ENCODE measurements around the gene ZNF655. TPM values are rescaled to one million over a fixed set of nuclear protein-coding genes. Genes with fewer than 3 reads are reported as not detected.

Gene ZNF655
- total RNA-seq, 1 experiment from 2014 or later: 59.3 TPM

DNA sequence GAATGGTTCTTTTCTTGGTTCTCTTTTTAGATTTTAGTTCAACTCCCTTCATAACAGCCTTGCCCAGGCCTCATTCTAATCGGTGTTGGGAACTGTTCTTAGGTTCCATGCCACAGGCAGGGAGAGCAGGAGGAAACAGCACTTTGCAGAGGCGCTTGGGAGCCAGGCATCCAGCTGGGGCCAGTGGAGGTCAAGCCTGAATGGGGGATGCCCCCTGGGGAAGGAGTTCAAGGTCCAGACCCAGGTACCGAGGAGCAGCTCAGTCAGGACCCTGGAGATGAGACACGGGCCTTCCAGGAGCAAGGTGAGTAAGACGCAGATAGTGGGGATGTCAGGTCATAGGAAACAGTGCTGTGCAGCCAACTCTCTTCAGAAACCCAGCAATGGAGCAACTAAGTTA is 62.8 kb downstream of the ZNF655 start:
- no peak for DNase-seq (ENCODE audit: low spot score)
- POLR2A ChIA-PET (ENCODE audit: low non-redundant PET): no interaction called here
- Histone ChIP-seq H3K9me3 (ENCODE audit: low read depth, low read length, poor library complexity, severe bottlenecking) (no peaks in the 10 kb centered on the region), H3K27ac (ENCODE audit: low read depth, low read length, poor library complexity, severe bottlenecking) (no peak overlapping the region), H3K4me1 (ENCODE audit: insufficient read depth, low read length, poor library complexity, severe bottlenecking) (peaks cover 5% of the 10 kb centered on the region), H3K4me3 (ENCODE audit: low read depth, low read length, poor library complexity, severe bottlenecking) (no peak overlapping the region), H3K27me3 (replicated peaks; ENCODE audit: insufficient read depth, low read depth, low read length, poor library complexity) (no peaks in the 10 kb centered on the region), H3K36me3 (ENCODE audit: insufficient read depth, low read length, poor library complexity, severe bottlenecking) (peaks cover 72% of the 10 kb centered on the region)
- BruUV-seq (replicated peaks): no TSS peak
- TF ChIP-seq, protein P1, sequence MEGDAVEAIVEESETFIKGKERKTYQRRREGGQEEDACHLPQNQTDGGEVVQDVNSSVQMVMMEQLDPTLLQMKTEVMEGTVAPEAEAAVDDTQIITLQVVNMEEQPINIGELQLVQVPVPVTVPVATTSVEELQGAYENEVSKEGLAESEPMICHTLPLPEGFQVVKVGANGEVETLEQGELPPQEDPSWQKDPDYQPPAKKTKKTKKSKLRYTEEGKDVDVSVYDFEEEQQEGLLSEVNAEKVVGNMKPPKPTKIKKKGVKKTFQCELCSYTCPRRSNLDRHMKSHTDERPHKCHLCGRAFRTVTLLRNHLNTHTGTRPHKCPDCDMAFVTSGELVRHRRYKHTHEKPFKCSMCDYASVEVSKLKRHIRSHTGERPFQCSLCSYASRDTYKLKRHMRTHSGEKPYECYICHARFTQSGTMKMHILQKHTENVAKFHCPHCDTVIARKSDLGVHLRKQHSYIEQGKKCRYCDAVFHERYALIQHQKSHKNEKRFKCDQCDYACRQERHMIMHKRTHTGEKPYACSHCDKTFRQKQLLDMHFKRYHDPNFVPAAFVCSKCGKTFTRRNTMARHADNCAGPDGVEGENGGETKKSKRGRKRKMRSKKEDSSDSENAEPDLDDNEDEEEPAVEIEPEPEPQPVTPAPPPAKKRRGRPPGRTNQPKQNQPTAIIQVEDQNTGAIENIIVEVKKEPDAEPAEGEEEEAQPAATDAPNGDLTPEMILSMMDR (conservative IDR thresholded peaks at IDR 0.05; ENCODE audit: low read depth, low read length): no peak
- TF ChIP-seq EZH2 (IDR thresholded peaks at IDR 0.05; ENCODE audit: borderline replicate concordance, low read depth, low read length, poor library complexity, severe bottlenecking): no peak
- intact Hi-C loops (cut with micrococcal nuclease; ENCODE audit: unreplicated experiment): no loop called here
- CTCF ChIA-PET: no interaction called here

DNA sequence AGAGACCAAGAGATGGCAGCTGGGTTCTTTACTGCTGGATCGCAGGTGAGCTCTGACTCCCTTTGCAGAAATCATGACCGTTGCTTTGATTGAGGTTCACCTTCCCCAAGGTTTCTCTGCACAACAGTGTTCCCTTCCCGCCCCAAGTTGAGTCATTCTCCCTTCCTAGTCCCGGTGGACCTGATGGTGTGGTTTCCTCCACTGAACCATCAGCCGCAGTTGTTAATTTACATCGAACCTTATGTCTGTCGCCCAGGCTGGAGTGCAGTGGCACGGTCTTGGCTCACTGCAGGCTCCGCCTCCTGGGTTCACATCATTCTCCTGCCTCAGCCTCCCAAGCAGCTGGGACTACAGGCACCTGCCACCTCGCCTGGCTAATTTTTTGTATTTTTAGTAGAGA is 64.2 kb downstream of the ZNF655 start:
- ChIA-PET CTCF (no interaction called here), POLR2A (ENCODE audit: low non-redundant PET) (no interaction called here)
- H3K36me3 ChIP-seq (ENCODE audit: insufficient read depth, low read length, poor library complexity, severe bottlenecking): peaks cover 84% of the 10 kb centered on the region
- no TSS peak for BruUV-seq (replicated peaks)
- intact Hi-C loops (cut with micrococcal nuclease; ENCODE audit: unreplicated experiment): no loop called here
- no peak overlapping the region for H3K27ac ChIP-seq (ENCODE audit: low read depth, low read length, poor library complexity, severe bottlenecking)
- no peaks in the 10 kb centered on the region for H3K9me3 ChIP-seq (ENCODE audit: low read depth, low read length, poor library complexity, severe bottlenecking)
- TF ChIP-seq, protein P1 (conservative IDR thresholded peaks at IDR 0.05; ENCODE audit: low read depth, low read length): no peak
- TF ChIP-seq EZH2 (IDR thresholded peaks at IDR 0.05; ENCODE audit: borderline replicate concordance, low read depth, low read length, poor library complexity, severe bottlenecking): no peak
- H3K4me3 ChIP-seq (ENCODE audit: low read depth, low read length, poor library complexity, severe bottlenecking): no peak overlapping the region
- no peaks in the 10 kb centered on the region for H3K27me3 ChIP-seq (replicated peaks; ENCODE audit: insufficient read depth, low read depth, low read length, poor library complexity)
- H3K4me1 ChIP-seq (ENCODE audit: insufficient read depth, low read length, poor library complexity, severe bottlenecking): peaks cover 3% of the 10 kb centered on the region
- DNase-seq (ENCODE audit: low spot score): no peak

DNA sequence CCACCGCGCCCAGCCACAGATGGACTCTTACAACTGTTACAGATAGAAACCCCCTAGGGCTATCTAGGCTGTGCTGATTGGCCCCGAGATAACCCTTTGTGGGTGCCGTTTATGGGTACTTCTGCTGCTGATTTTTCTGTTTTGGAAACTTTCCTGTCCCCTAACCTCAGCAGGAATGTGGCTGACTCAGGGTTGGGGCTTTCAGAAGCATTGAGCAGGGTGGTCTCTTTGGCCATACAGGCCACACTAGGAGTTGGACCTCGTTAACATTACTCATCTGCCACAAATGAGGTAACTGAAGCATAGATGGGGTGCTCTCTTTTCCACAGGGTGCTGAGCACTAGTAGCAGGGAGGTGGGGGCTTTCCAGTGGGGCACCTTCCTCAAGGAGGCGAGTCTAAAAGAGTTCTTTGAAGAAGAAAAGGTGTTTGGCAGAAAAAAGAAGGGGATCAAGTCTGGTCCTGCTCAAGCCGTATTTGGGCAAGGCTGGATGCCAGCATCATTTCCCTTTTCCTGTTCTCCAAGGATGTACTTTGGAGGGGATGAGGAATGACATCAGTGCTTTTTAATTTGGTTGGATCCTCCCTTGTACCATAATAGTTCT is 64.8 kb downstream of the ZNF655 start:
- ChIA-PET POLR2A (ENCODE audit: low non-redundant PET) (no interaction called here), CTCF (no interaction called here)
- H3K9me3 ChIP-seq (ENCODE audit: low read depth, low read length, poor library complexity, severe bottlenecking): no peaks in the 10 kb centered on the region
- no peak overlapping the region for H3K4me3 ChIP-seq (ENCODE audit: low read depth, low read length, poor library complexity, severe bottlenecking)
- TF ChIP-seq EZH2 (IDR thresholded peaks at IDR 0.05; ENCODE audit: borderline replicate concordance, low read depth, low read length, poor library complexity, severe bottlenecking): no peak
- TF ChIP-seq, protein P1 (conservative IDR thresholded peaks at IDR 0.05; ENCODE audit: low read depth, low read length): no peak
- no peak overlapping the region for H3K27ac ChIP-seq (ENCODE audit: low read depth, low read length, poor library complexity, severe bottlenecking)
- intact Hi-C loops (cut with micrococcal nuclease; ENCODE audit: unreplicated experiment): no loop called here
- H3K27me3 ChIP-seq (replicated peaks; ENCODE audit: insufficient read depth, low read depth, low read length, poor library complexity): no peaks in the 10 kb centered on the region
- DNase-seq (ENCODE audit: low spot score): no peak
- no peaks in the 10 kb centered on the region for H3K4me1 ChIP-seq (ENCODE audit: insufficient read depth, low read length, poor library complexity, severe bottlenecking)
- H3K36me3 ChIP-seq (ENCODE audit: insufficient read depth, low read length, poor library complexity, severe bottlenecking): peaks cover 89% of the 10 kb centered on the region
- BruUV-seq (replicated peaks): no TSS peak

Data from A673 (cell line).